ENCODE measurements around the gene TCTN2. TPM values are rescaled to one million over a fixed set of nuclear protein-coding genes. Genes with fewer than 3 reads are reported as not detected.

TCTN2 gene
- total and polyA plus RNA-seq, 9 of the 15 experiments (the other 6 are each of a cell fraction or from before 2014, with no cell fraction given), result 0.58 to 5.5 (median 3.6) TPM

GRCh38 chr12:123633379-123634141 lies 37.4 kb upstream of the TCTN2 start, which contains the start of the genes EIF2B1 and GTF2H3 (continued):
- TF ChIP-seq, protein P1, sequence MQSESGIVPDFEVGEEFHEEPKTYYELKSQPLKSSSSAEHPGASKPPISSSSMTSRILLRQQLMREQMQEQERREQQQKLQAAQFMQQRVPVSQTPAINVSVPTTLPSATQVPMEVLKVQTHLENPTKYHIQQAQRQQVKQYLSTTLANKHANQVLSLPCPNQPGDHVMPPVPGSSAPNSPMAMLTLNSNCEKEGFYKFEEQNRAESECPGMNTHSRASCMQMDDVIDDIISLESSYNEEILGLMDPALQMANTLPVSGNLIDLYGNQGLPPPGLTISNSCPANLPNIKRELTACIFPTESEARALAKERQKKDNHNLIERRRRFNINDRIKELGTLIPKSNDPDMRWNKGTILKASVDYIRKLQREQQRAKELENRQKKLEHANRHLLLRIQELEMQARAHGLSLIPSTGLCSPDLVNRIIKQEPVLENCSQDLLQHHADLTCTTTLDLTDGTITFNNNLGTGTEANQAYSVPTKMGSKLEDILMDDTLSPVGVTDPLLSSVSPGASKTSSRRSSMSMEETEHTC (IDR thresholded peaks at IDR 0.05), result peak; percentile 89
- TF ChIP-seq KLF16 (IDR thresholded peaks at IDR 0.05) (0 out of 2 replicates have a peak, but pooled peaks have one; percentile 11), TAF1 (IDR thresholded peaks at IDR 0.05; ENCODE audit: control insufficient read depth, extremely low read depth, insufficient read depth, low read length, severe bottlenecking) (peak; percentile 99), SREBF2 (CRISPR knock-in tag; IDR thresholded peaks at IDR 0.05) (no peak), ZZZ3 (IDR thresholded peaks at IDR 0.05) (peak; percentile 69; the same call in 1 of the 2 replicates), KHSRP (IDR thresholded peaks at IDR 0.05) (peak; percentile 94), ZNF324 (CRISPR knock-in tag; IDR thresholded peaks at IDR 0.05) (no peak), CSDE1 (IDR thresholded peaks at IDR 0.05) (peak in 1 of 2 experiments; percentile 95; a peak in 2 of 4 replicates), MECOM (CRISPR knock-in tag; IDR thresholded peaks at IDR 0.05) (no peak), ZNF668 (CRISPR knock-in tag; IDR thresholded peaks at IDR 0.05) (no peak), TBL1XR1 (IDR thresholded peaks at IDR 0.05; ENCODE audit: low read length in 2 of 2) (peak; percentile 66 to 98; a peak in 3 of 4 replicates), XRCC4 (IDR thresholded peaks at IDR 0.05; ENCODE audit: extremely low read depth, insufficient read depth, insufficient read length) (no peak), CHD1 (IDR thresholded peaks at IDR 0.05; ENCODE audit: low read length) (no peak), C11orf30 (IDR thresholded peaks at IDR 0.05; ENCODE audit: low read depth) (peak; percentile 100), ZNF12 (CRISPR knock-in tag; IDR thresholded peaks at IDR 0.05) (0 out of 2 replicates have a peak, but pooled peaks have one; percentile 27), POLR2AphosphoS5 (IDR thresholded peaks at IDR 0.05; ENCODE audit: control insufficient read depth, insufficient read depth, low read depth, low read length) (peak; percentile 99), EWSR1 (IDR thresholded peaks at IDR 0.05; ENCODE audit: borderline replicate concordance, low read depth, partially characterized antibody) (no peak), BRD9 (IDR thresholded peaks at IDR 0.05; ENCODE audit: low read depth, partially characterized antibody) (no peak)
- TF ChIP-seq, protein P2, sequence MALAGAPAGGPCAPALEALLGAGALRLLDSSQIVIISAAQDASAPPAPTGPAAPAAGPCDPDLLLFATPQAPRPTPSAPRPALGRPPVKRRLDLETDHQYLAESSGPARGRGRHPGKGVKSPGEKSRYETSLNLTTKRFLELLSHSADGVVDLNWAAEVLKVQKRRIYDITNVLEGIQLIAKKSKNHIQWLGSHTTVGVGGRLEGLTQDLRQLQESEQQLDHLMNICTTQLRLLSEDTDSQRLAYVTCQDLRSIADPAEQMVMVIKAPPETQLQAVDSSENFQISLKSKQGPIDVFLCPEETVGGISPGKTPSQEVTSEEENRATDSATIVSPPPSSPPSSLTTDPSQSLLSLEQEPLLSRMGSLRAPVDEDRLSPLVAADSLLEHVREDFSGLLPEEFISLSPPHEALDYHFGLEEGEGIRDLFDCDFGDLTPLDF (CRISPR knock-in tag; IDR thresholded peaks at IDR 0.05), result 0 out of 2 replicates have a peak, but pooled peaks have one; percentile 40
- TF ChIP-seq, protein P3, sequence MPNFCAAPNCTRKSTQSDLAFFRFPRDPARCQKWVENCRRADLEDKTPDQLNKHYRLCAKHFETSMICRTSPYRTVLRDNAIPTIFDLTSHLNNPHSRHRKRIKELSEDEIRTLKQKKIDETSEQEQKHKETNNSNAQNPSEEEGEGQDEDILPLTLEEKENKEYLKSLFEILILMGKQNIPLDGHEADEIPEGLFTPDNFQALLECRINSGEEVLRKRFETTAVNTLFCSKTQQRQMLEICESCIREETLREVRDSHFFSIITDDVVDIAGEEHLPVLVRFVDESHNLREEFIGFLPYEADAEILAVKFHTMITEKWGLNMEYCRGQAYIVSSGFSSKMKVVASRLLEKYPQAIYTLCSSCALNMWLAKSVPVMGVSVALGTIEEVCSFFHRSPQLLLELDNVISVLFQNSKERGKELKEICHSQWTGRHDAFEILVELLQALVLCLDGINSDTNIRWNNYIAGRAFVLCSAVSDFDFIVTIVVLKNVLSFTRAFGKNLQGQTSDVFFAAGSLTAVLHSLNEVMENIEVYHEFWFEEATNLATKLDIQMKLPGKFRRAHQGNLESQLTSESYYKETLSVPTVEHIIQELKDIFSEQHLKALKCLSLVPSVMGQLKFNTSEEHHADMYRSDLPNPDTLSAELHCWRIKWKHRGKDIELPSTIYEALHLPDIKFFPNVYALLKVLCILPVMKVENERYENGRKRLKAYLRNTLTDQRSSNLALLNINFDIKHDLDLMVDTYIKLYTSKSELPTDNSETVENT (CRISPR knock-in tag; IDR thresholded peaks at IDR 0.05), result peak; percentile 67; the same call in 1 of the 2 replicates
- TF ChIP-seq, protein P4, sequence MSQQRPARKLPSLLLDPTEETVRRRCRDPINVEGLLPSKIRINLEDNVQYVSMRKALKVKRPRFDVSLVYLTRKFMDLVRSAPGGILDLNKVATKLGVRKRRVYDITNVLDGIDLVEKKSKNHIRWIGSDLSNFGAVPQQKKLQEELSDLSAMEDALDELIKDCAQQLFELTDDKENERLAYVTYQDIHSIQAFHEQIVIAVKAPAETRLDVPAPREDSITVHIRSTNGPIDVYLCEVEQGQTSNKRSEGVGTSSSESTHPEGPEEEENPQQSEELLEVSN (IDR thresholded peaks at IDR 0.05; ENCODE audit: borderline replicate concordance in 1 of 2, extremely low read depth in 1 of 2, insufficient read depth in 1 of 2, insufficient read length in 1 of 2, low read depth in 1 of 2, low read length in 1 of 2, poor library complexity in 1 of 2, severe bottlenecking in 1 of 2), result peak; percentile 60 to 72

All from K562 (cell line).